B cell (primary cell): Measurements from ENCODE around the gene AFF3. TPM values are rescaled to one million over a fixed set of nuclear protein-coding genes. Genes with fewer than 3 reads are reported as not detected.
A peak's percentile ranks its signal among the peaks of the same experiment; 100 is the strongest.

ENCODE experiments used
- ATAC-seq: fragments of 200-7000 bp; cut with Tn5 transposase; one replicate; pipeline ENCODE4 v1.10.0; 2021; ENCODE audit warnings: low read depth, mild to moderate bottlenecking, moderate number of reproducible peaks, moderate library complexity
- CTCF ChIA-PET: fragments of 350-600 bp; sonication (Branson Sonifier 250); formaldehyde crosslinking; loops from one replicate; lab custom pipeline; 2021; ENCODE audit warnings: antibody characterized with exemption, inconsistent platforms; lab: Charles Lee
- POLR2A ChIA-PET: fragments of 350-600 bp; sonication (Branson Sonifier 250); formaldehyde crosslinking; loops from one replicate; lab custom pipeline; 2021; ENCODE audit warnings: antibody characterized with exemption; lab: Charles Lee
- DNase-seq: peaks from one replicate; pipeline ENCODE4 v3.0.0; 2013
- H2AFZ ChIP-seq: 2 replicates; pipeline ENCODE4 v1.6.1; 2012; ENCODE audit warnings: mild to moderate bottlenecking, low read depth, low read length; ENCODE audit not compliant: insufficient read depth, poor library complexity, severe bottlenecking
- H3K27ac ChIP-seq, 2 donors: 1 replicate in 1 of 2; 2 replicates in 1 of 2; pipeline ENCODE4 v1.5.1; 2012 to 2013; ENCODE audit warnings: low read length in 2 of 2, mild to moderate bottlenecking in 2 of 2, moderate library complexity in 1 of 2
- H3K27me3 ChIP-seq, 4 experiments: fragments of 200-600 bp in 1 of 4; sonication (generic) in 1 of 4; replicated peaks in 1 of 4; 1 replicate in 2 of 4; 2 replicates in 2 of 4; pipeline versions ENCODE4 v1.6.1 to v1.7.0; 2013 to 2016; ENCODE audit warnings: low read length in 3 of 4, mild to moderate bottlenecking in 2 of 4, mixed read lengths in 1 of 4, moderate library complexity in 1 of 4; ENCODE audit not compliant: insufficient read depth in 4 of 4, control insufficient read depth in 3 of 4; ENCODE audit errors: control extremely low read depth in 1 of 4
- H3K36me3 ChIP-seq, 2 experiments: replicated peaks in 1 of 2; 1 replicate in 1 of 2; 2 replicates in 1 of 2; pipeline versions ENCODE4 v1.6.1 to v1.7.1; 2013; ENCODE audit warnings: low read length in 1 of 2; ENCODE audit not compliant: insufficient read depth in 2 of 2, control insufficient read depth in 1 of 2; ENCODE audit errors: control extremely low read depth in 1 of 2, extremely low read depth in 1 of 2
- H3K4me1 ChIP-seq, 2 donors: fragments of 200-600 bp in 1 of 2; sonication (generic) in 1 of 2; 1 replicate in 1 of 2; 2 replicates in 1 of 2; pipeline versions ENCODE4 v1.5.1 to v1.6.1; 2013 to 2017; ENCODE audit warnings: low read length in 2 of 2; ENCODE audit not compliant: control insufficient read depth in 2 of 2, insufficient read depth in 2 of 2
- H3K4me2 ChIP-seq: replicated peaks from 2 replicates; pipeline ENCODE3; 2012; ENCODE audit warnings: mild to moderate bottlenecking, low read depth, low read length; ENCODE audit not compliant: poor library complexity, severe bottlenecking
- H3K4me3 ChIP-seq, 5 experiments: fragments of 200-600 bp in 1 of 5; sonication (generic) in 1 of 5; 1 replicate in 3 of 5; 2 replicates in 2 of 5; pipeline versions ENCODE4 v1.5.1 to v1.7.0; 2011 to 2016; ENCODE audit warnings: low read length in 4 of 5, mild to moderate bottlenecking in 4 of 5, low read depth in 2 of 5, control low read depth in 1 of 5, moderate library complexity in 1 of 5; ENCODE audit not compliant: insufficient read depth in 1 of 5; ENCODE audit errors: control extremely low read depth in 1 of 5, extremely low read depth in 1 of 5
- H3K79me2 ChIP-seq: fragments of 200-600 bp; sonication (generic); one replicate; pipeline ENCODE4 v1.6.0; 2016; ENCODE audit warnings: low read length; ENCODE audit not compliant: control insufficient read depth, insufficient read depth
- H3K9ac ChIP-seq: fragments of 200-600 bp; sonication (generic); 2 replicates; pipeline ENCODE4 v1.6.1; 2017; ENCODE audit warnings: mild to moderate bottlenecking, low read length, moderate library complexity
- H3K9me3 ChIP-seq, 3 donors: one replicate each; pipeline versions ENCODE4 v1.6.1 to v1.7.1; 2013; ENCODE audit warnings: low read length in 2 of 3; ENCODE audit not compliant: control insufficient read depth in 2 of 3, insufficient read depth in 1 of 3; ENCODE audit errors: control extremely low read depth in 1 of 3
- H4K20me1 ChIP-seq: 2 replicates; pipeline ENCODE4 v1.6.0; 2012; ENCODE audit warnings: mild to moderate bottlenecking, low read length; ENCODE audit not compliant: insufficient read depth, control insufficient read depth, poor library complexity, severe bottlenecking
- H3K27ac Mint-ChIP-seq: one replicate; pipeline ENCODE4 v1.8.0; 2021; ENCODE audit warnings: mixed read lengths
- H3K27me3 Mint-ChIP-seq: one replicate; pipeline ENCODE4 v1.8.0; 2021; ENCODE audit warnings: mixed read lengths
- H3K4me1 Mint-ChIP-seq: one replicate; pipeline ENCODE4 v1.8.0; 2021; ENCODE audit warnings: mixed read lengths
- H3K4me3 Mint-ChIP-seq: one replicate; pipeline ENCODE4 v1.8.0; 2021; ENCODE audit warnings: mixed read lengths
- H3K9me3 Mint-ChIP-seq: one replicate; pipeline ENCODE4 v1.8.0; 2022; ENCODE audit warnings: mixed read lengths; ENCODE audit not compliant: insufficient read depth
- CTCF ChIP-seq: fragments of 200-600 bp; IDR thresholded peaks from one replicate; pipeline ENCODE4 v1.8.0; 2022; ENCODE audit warnings: antibody characterized with exemption, mild to moderate bottlenecking
- EZH2 ChIP-seq: IDR thresholded peaks from 2 replicates; pipeline ENCODE4 v1.6.1; 2012; ENCODE audit warnings: borderline replicate concordance, low read depth, mild to moderate bottlenecking, moderate library complexity, low read length; ENCODE audit not compliant: insufficient read depth, poor library complexity, severe bottlenecking
- WGBS: methylation state at CpG from one replicate; pipeline ENCODE4 v1.1.5; 2013; ENCODE audit warnings: missing lambda C conversion rate; ENCODE audit not compliant: insufficient coverage; 5-methylcytosine and 5-hydroxymethylcytosine counted together
- intact Hi-C: fragments of 100-400 bp; cut with micrococcal nuclease; formaldehyde crosslinking; loops from one replicate; pipeline ENCODE4 v1.10.0; 2022
- polyA plus RNA-seq: library from polyadenylated mRNA; depleted of rRNA; stranded (reverse); fragments of >200 nt; gene quantifications from 2 replicates; pipeline ENCODE4 v1.2.3, GENCODE V29; 2012
- total RNA-seq, 2 donors: library from RNA; stranded (reverse); fragments of 120-200 nt in 1 of 2; gene quantifications; 1 replicate in 1 of 2; 2 replicates in 1 of 2; pipeline versions ENCODE4 v1.2.3 to v1.2.4, GENCODE V29; 2013 to 2022

AFF3 gene
- total and polyA plus RNA-seq, 2 donors (not counting 1 experiment from before 2014, with no cell fraction given): 117 to 830 TPM

- Histone ChIP-seq H3K4me2 (no peak overlapping the region), H3K4me1 (no peaks in the 10 kb centered on the region), H3K27ac (no peak overlapping the region), H3K4me3 (no peak overlapping the region), H3K79me2 (peaks cover 88% of the 10 kb centered on the region), H3K36me3 (peaks cover 0 to 61% of the 10 kb centered on the region in 2 experiments), H4K20me1 (peaks cover 75% of the 10 kb centered on the region), H3K9ac (no peak overlapping the region), H3K27me3 (no peaks in the 10 kb centered on the region), H2AFZ (no peak overlapping the region), H3K9me3 (no peaks in the 10 kb centered on the region)
- H3K9me3 Mint-ChIP-seq: no peaks in the 10 kb centered on the region
- no peak for TF ChIP-seq EZH2
- TF ChIP-seq CTCF: no peak
- ChIA-PET POLR2A (no interaction called here), CTCF (no interaction called here)
- H3K4me1 Mint-ChIP-seq: peaks cover 16% of the 10 kb centered on the region
- no peak overlapping the region for H3K4me3 Mint-ChIP-seq
- intact Hi-C loops: no loop called here
- 86% methylated on average over 4 of the region's 6 CpGs for WGBS
- H3K27ac Mint-ChIP-seq: peak overlapping the region; percentile 20
- DNase-seq: no peak
- H3K27me3 Mint-ChIP-seq: no peaks in the 10 kb centered on the region
- no peak for ATAC-seq
Observed at GRCh38 chr2:99974275-99974674, 168.1 kb downstream of the AFF3 start.

- H2AFZ ChIP-seq: no peak overlapping the region
- H3K27ac ChIP-seq: no peak overlapping the region
- no peaks in the 10 kb centered on the region for H3K27me3 Mint-ChIP-seq
- H3K27ac Mint-ChIP-seq: no peak overlapping the region
- no peak overlapping the region for H3K9ac ChIP-seq
- TF ChIP-seq CTCF (no peak), EZH2 (no peak)
- H3K4me2 ChIP-seq: no peak overlapping the region
- no peaks in the 10 kb centered on the region for H3K9me3 ChIP-seq
- no peak for DNase-seq
- intact Hi-C loops: no loop called here
- CTCF ChIA-PET: no interaction called here
- WGBS: 100% methylated on average over 2 of the region's 3 CpGs
- ATAC-seq: no peak
- H3K9me3 Mint-ChIP-seq: no peaks in the 10 kb centered on the region
- no peak overlapping the region for H3K4me3 ChIP-seq
- H4K20me1 ChIP-seq: peaks cover 81% of the 10 kb centered on the region
- H3K36me3 ChIP-seq: peaks cover 0 to 59% of the 10 kb centered on the region in 2 experiments
- no peak overlapping the region for H3K4me3 Mint-ChIP-seq
- H3K79me2 ChIP-seq: peaks cover 91% of the 10 kb centered on the region
- POLR2A ChIA-PET: no interaction called here
- no peaks in the 10 kb centered on the region for H3K27me3 ChIP-seq
- H3K4me1 Mint-ChIP-seq: peaks cover 27% of the 10 kb centered on the region
- no peaks in the 10 kb centered on the region for H3K4me1 ChIP-seq
Observed at GRCh38 chr2:99971326-99971900, 171.0 kb downstream of the AFF3 start.
